Measurements from ENCODE around the gene PEX13. TPM values are rescaled to one million over a fixed set of nuclear protein-coding genes. Genes with fewer than 3 reads are reported as not detected.

Gene PEX13
- total and polyA plus RNA-seq, 2 of the 4 experiments (the other 2 are of a cell fraction), result 12.1 to 34.8 TPM

DNA sequence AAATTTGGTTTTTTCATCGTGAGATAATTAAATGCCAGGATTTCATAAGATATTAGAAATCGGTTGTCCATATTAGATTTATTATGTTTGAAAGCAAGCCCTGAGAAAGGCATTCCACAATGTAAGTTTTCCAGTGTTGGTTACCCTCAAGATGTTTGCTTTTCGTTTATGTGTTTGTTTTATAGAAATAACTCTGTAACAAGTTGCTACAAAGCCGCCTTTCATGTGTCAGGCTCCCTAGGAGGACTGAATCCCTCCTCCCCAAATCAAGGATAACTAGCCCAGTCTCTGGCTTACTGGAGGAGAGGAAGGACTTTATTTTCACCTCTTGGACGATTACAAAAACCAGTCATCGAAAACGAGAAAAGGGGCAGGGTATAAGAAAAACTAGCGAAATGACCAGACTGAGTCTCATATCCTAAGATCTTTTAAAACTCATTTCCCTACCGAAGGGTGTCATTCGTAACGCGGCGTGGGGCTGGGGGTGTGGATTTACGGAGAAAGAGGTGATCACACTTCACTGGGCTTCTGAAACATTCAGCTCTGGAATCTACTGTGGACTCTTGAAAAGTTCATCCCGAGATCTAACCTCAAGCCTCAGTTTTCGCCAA, 1.0 kb upstream of the PEX13 start (continued):
- TF ChIP-seq RAD21 (IDR thresholded peaks at IDR 0.05; ENCODE audit: low read length), result no peak

DNA sequence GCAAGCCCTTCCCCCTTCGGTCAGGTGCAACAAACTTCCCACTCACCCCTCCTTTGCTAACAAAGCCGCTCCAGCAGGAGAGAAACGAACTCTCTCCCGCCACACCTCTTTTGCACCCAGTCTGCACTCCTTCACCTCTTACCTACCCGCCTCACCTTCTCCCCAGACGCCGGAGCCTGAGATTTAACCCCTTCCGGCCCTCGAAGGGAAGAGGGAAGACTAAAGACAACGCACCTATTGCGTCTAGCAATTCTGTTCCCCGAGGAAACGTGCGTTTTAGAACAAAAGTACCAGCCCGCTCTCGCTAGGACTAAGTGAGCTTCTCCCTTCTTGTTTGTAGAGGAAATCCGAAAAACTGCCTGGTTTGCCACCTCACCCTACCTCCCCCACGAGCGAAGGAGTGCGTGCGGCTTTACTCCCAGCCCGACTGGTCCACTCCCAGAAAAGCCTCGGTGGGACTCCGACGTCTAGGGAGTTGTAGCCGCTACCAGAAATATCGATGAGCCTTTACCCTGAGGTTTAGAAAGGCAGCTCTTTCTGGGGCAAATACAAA, 441 bp upstream of the PEX13 start:
- Histone ChIP-seq H3K9ac (ENCODE audit: low read depth, low read length) (peak overlapping the region; percentile 76), H2BK120ac (ENCODE audit: low read depth, low read length) (peak overlapping the region; percentile 79), H3K27ac (ENCODE audit: insufficient read depth, low read length) (peak overlapping the region; percentile 83), H2BK15ac (ENCODE audit: low read depth, low read length) (peak overlapping the region; percentile 90; the same call in 2 of the 3 replicates), H3K4me1 (ENCODE audit: control insufficient read depth, insufficient read depth, low read length) (no peaks in the 10 kb centered on the region; the same call in 1 of the 2 replicates), H3K79me1 (ENCODE audit: low read depth in 1 of 2, low read length in 2 of 2) (peaks cover 7 to 25% of the 10 kb centered on the region in 2 experiments; a peak in 3 of 4 replicates), H2BK5ac (ENCODE audit: low read depth, low read length, poor library complexity, severe bottlenecking) (peak overlapping the region; percentile 92), H2AK9ac (replicated peaks; ENCODE audit: low read depth, low read length, poor library complexity) (peak overlapping the region; percentile 71), H4K8ac (ENCODE audit: low read depth in 2 of 2, low read length in 2 of 2) (peak overlapping the region; percentile 88 to 97), H2AFZ (replicated peaks; ENCODE audit: low read length, poor library complexity) (peak overlapping the region; percentile 95), H3K27me3 (ENCODE audit: control insufficient read depth, insufficient read depth, low read length) (no peaks in the 10 kb centered on the region), H4K91ac (ENCODE audit: insufficient read depth, low read depth, low read length) (peak overlapping the region; percentile 97), H3K4ac (ENCODE audit: low read depth, low read length) (peak overlapping the region; percentile 81), H4K20me1 (ENCODE audit: insufficient read depth, low read length) (peaks cover 6% of the 10 kb centered on the region), H3K9me1 (ENCODE audit: insufficient read depth, low read length) (no peaks in the 10 kb centered on the region; the same call in 1 of the 2 replicates), H3K4me2 (ENCODE audit: low read depth, low read length) (peak overlapping the region; percentile 83), H4K5ac (ENCODE audit: low read depth, low read length) (peak overlapping the region; percentile 72), H3K56ac (ENCODE audit: extremely low read depth, insufficient read depth, low read length) (peak overlapping the region; percentile 92), H3K23ac (ENCODE audit: low read depth, low read length) (peak overlapping the region; percentile 89), H3K9me3 (ENCODE audit: control insufficient read depth, insufficient read depth, low read length) (no peaks in the 10 kb centered on the region), H3K4me3 (ENCODE audit: insufficient read depth, low read depth, low read length) (peak overlapping the region; percentile 66), H2BK20ac (ENCODE audit: low read depth, low read length) (peak overlapping the region; percentile 45; the same call in 1 of the 2 replicates), H3K14ac (replicated peaks; ENCODE audit: low read depth, low read length) (peak overlapping the region; percentile 87), H2AK5ac (ENCODE audit: low read depth, low read length) (peak overlapping the region; percentile 37), H3K36me3 (ENCODE audit: control insufficient read depth, insufficient read depth, low read length) (peaks cover 4% of the 10 kb centered on the region; the same call in 1 of the 2 replicates), H3K18ac (ENCODE audit: low read depth, low read length) (peak overlapping the region; percentile 83)
- in situ Hi-C loops (cut with MboI; ENCODE audit: low sequenced_read_pairs) (no loop called here), intact Hi-C loops (cut with micrococcal nuclease) (loop anchor here (2.0 kb wide), 1 partner anchor 134 kb away; no protein-coding TSS in a partner anchor), dilution Hi-C loops (cut with HindIII; ENCODE audit: low sequenced_read_pairs, unreplicated experiment) (no loop called here)
- no peak for TF ChIP-seq MAFK (IDR thresholded peaks at IDR 0.05; ENCODE audit: low read depth, low read length)
- TF ChIP-seq MAZ (IDR thresholded peaks at IDR 0.05; ENCODE audit: borderline replicate concordance, low read depth, low read length), result peak; percentile 12; the same call in 1 of the 2 replicates
- TF ChIP-seq, protein P1, sequence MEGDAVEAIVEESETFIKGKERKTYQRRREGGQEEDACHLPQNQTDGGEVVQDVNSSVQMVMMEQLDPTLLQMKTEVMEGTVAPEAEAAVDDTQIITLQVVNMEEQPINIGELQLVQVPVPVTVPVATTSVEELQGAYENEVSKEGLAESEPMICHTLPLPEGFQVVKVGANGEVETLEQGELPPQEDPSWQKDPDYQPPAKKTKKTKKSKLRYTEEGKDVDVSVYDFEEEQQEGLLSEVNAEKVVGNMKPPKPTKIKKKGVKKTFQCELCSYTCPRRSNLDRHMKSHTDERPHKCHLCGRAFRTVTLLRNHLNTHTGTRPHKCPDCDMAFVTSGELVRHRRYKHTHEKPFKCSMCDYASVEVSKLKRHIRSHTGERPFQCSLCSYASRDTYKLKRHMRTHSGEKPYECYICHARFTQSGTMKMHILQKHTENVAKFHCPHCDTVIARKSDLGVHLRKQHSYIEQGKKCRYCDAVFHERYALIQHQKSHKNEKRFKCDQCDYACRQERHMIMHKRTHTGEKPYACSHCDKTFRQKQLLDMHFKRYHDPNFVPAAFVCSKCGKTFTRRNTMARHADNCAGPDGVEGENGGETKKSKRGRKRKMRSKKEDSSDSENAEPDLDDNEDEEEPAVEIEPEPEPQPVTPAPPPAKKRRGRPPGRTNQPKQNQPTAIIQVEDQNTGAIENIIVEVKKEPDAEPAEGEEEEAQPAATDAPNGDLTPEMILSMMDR (conservative IDR thresholded peaks at IDR 0.05; ENCODE audit: low read depth, low read length), result no peak
- peak; percentile 71; the same call in 1 of the 2 replicates for TF ChIP-seq MXI1 (IDR thresholded peaks at IDR 0.05; ENCODE audit: borderline replicate concordance, low read depth, low read length)
- ChIA-PET CTCF (interaction anchor here (0.6 kb wide), 1 partner anchor 308 kb away, joined by 4 read pairs; no protein-coding TSS in a partner anchor), POLR2A (ENCODE audit: unreplicated experiment) (no interaction called here)
- no TSS peak for BruUV-seq (replicated peaks)
- ATAC-seq (ENCODE audit: low read depth), result peak; percentile 89
- DNase-seq, result peak; percentile 71
- 0% methylated on average over 9 of the region's 27 CpGs; no CpG with 5 or more reads in 1 of the 2 experiments for WGBS, 2 experiments (ENCODE audit: extremely low coverage in 2 of 2, insufficient read length in 1 of 2)
